ENCODE data around the gene TMEM63B.
"Not testable (repeated sequence)": the region's sequence is repeated elsewhere in the genome, so short reads cannot be mapped to it uniquely, and the experiment has no call there.

Gene TMEM63B

DNA sequence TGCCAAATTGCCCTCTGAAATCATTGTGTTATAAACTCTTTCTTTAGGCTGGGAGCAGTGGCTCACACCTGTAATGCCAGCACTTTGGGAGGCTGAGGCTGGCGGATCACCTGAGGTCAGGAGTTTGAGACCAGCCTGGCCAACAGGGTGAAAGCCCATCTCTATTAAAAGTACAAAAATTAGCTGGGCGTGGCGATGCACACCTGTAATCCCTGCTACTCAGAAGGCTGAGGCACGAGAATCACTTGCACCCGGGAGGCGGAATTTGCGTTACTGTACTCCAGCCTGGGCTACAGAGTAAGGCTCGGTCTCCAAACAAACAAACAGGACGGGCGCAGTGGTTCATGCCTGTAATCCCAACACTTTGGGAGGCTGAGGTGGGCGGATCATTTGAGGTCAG, 69.0 kb downstream of the TMEM63B start:
- not testable (repeated sequence) for DNase-seq

DNA sequence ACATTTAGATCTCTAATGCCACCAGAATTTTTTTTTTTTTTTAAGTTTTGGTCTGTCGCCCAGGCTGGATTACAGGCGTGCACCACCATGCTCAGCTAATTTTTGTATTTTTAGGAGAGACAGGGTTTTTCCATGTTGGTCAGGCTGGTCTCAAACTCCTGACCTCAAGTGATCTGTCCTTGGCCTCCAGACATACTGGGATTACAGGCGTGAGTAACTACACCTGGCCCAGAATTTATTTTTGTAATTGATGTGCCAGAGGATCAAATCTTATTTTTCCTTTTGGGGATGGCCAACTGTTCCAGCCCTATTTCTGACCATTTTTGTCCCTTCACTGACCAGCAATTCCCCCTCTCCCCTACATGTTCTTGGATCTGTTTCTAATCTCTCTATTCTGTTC, 71.3 kb downstream of the TMEM63B start:
- no peak for DNase-seq

DNA sequence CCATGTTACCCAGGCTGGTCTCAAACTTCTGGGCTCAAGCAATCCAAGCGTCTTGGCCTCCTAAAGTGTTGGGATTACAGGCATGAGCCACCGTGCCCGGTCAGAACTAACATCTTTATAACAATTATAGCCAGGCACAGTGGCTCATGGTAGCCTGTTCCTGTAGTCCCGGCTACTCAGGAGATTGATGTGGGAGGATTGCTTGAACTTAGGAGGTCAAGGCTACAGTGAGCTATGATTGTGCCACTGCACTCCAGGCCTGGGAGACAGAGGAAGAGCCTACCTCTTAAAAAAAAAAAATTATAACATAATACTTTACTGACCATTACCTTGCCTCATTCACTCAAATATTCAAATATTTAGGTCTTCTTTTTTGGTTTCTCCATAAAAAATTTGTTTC, 72.5 kb downstream of the TMEM63B start:
- no peak for DNase-seq

DNA sequence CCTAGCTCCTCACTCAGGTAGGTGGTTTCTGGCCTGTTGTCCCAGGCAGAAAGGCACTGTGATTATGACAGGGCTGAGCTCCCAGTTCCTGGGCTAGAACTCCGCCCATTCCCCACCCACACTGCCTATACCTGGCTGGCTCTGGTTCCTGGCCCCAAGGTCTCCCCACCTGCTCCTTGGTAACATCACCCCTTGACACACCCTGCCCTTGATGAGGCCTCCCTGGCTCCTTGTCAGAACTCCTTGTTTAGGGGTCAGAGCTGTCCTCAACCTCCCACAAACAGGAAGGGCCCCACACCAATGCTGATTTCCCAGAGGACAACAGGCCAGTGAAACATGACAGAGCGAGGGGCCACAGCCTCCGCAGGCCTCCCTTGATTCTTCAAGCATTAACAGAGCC, 73.8 kb downstream of the TMEM63B start:
- DNase-seq, result no peak

DNA sequence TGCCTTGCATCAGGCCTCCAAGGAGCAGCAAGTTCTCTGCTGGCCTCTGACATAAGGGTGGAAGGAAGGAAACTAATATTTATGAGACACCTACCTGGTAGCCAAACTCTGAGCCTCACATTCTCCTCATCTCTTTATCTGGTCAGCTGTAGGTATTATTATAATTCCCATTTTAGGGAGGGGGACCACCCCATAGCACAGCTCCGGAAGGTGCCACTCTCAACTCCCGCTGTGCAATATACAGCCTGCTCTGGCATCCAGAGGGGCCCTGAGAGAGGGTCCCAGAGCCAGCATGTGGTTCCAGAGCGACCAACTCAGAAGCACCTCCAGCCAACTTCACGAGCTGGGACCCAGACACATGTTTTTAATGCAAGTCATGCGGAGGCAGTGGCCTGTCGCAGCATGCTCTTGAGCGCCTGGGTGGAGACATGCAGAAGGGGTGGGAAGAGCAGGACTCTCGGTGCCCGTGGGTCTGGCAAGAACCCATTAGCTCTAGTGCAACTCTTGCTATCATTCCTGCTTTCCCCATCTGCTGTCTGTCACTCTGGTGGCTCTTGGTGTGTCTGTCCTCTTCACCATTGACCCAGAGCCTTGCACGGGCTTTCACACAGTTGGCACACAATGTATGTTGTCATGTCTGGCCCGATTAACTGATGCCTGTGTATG, 74.4 kb downstream of the TMEM63B start:
- no peak for DNase-seq

DNA sequence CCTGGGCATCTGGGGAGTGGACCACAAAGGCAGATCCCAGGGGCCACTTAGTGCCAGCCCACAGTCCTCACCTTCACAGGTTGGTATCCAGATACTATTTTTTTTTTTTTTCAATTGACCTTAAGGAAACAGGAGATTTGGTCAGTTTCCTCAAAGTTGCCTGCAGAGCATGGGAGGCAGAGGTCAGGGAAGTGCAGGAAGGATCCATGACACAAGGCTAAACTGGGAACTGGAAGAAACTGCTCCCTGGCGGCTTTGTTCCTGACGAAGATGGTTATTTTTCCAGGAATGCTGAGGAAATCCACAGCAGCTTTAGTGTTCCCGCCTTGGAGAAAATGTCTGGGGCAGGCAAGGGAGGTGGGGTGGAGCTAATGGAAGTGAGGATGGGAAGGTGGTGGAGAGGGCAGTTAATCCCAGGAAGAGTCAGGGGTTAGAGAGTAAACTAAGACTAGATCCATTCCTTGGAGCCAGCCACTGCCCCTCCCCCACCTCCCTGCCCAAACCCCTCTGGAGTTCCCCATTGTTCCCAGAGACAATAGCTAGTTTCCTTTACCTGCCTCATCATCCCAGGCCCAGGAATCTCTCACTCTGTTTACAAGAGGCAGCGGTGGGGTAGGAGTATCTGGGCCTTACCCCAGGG, 75.1 kb downstream of the TMEM63B start:
- DNase-seq, result no peak

DNA sequence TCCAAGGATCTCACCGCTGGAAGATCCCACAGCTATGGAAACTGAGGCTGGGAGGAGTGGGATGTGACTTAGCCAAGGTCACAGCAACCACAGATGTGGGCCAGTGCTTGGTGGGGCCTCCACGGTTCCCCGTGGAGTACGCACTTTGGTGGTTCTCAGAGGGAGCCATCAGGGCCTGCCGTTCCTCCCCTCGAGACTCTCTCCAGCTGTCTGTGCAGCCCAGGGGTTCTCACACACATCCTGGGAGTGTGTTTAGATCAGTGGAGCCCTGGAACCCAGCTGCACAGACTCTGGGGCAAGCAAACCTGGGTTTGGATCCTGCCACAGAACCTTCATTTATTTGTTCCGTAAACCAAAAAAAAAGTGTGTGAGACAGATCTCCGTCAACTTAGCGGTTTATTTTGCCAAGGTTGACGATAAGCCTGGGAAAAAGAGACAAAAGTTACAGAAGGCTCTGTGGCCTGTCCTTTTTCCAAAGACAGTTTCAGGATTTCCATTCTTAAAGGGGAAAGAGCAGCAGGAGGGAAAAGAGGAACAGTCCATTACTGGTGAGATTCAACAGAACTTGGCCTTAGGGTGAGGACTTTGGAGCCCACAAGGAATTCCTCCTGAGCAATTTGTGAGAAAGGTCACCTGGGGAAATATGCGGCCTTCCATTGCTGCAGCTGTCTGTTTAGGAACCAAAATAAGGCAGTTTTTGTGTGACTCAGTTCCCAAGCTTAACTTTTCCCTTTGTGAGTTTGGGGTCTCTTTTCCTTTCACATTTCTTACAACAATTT, 75.8 kb downstream of the TMEM63B start:
- no peak for DNase-seq

DNA sequence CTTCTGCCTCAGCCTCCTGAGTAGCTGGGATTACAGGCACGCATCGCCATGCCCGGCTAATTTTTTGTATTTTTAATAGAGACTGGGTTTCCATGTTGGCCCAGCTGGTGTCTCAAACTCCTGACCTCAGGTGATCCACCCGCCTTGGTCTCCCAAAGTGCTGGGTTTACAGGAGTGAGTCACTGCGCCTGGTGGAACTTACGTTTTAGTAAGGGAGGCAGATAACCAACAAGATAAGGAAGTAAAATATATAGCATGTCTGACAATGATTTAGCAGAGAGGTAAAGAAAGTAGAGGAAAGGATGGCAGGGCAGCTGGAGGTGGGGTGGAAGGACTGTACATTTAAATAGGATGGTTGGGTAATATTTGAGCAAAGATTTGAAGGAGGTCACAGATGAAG, 76.6 kb downstream of the TMEM63B start:
- no peak for DNase-seq

Measured in retina (tissue), 1 donor.